Inflammatory macrophage treated with lipopolysaccharide for 4 hours (primary cell): ENCODE data around the gene TPP2.

Experiments used
- DNase-seq: peaks from one replicate; pipeline ENCODE4 v3.0.0-alpha.2; 2020

TPP2 gene

GRCh38 chr13:102596147-102597028, at the start of gene TPP2:
Gene TPP2 (plus strand): TSS chr13:102596986. CDS start chr13:102597039, 53 bp downstream.
- DNase-seq: peak; percentile 99

GRCh38 chr13:102548811-102549210, 48.0 kb upstream of the TPP2 start:
- DNase-seq: no peak

- DNase-seq: no peak
Measured at GRCh38 chr13:102550507-102550906, 46.3 kb upstream of the TPP2 start.

DNA sequence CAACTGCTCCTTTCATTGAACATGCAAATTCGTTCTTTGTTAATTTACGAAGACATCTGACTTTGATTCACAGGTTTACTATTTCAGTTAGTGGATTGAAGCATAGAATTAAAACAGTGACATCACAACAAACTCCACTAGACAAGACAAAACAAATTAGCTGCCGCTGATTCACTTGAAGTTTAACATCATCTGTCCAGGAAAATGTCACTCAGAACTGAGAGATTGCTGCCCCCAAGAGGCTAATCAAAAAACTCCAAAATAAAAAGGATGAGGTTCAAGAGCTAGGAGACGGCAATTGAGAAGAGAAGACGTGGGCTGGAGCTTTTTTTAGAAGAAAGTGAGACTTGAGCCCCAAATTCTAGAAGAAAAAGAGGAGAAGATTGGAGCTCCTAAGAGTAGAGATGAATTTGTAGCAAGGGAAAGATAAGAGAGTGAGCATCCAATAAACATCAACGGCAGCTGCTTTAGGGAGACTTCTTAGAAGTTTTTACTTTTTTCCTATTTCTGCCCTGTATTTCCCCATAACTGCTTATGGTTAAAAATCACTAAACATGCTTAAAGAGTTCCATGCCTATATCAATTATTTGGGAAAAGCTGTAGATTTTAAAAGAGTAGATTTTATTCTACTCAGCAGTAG, 40.8 kb upstream of the TPP2 start:
- DNase-seq: peak; percentile 6

- DNase-seq: no peak
Measured at GRCh38 chr13:102556806-102557205, 40.0 kb upstream of the TPP2 start.

DNA sequence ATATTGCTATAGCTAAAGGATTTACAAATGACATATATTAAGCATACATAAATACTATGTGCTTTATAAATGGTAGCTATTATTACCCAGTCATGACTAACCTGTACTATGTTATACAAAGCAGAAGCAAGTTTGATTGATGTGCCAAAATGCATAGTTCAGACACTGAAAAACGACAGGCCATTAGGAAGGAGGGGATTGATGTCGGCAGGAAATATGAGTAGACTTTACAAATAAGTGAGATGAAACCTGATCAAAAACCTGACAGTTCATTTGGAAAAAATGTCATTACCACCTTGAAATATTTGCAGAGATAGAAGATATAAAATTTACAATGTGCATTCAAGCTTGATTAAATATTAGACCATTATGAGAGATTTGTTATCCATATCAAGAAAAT, 38.8 kb upstream of the TPP2 start:
- no peak for DNase-seq

- DNase-seq: no peak
Measured at GRCh38 chr13:102561933-102562332, 34.9 kb upstream of the TPP2 start.

DNA sequence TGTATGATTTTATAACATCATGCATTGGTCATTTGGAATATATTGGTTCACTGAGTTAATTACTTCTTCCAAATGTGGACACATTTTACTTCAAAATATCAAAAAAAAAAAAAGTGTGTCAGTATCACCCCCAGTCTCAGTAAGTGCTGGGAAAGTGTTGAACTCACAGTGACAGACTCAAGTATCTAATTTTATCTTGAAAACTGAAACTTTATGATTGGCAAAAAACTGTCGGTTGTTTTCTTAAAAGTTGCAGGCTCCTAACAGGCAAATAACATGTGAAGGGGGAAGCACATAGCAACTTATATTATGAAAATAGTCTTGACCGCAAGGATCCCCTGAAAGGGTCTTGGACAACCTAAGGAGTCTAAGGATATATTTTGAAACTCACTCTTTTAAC, 33.5 kb upstream of the TPP2 start:
- no peak for DNase-seq

DNA sequence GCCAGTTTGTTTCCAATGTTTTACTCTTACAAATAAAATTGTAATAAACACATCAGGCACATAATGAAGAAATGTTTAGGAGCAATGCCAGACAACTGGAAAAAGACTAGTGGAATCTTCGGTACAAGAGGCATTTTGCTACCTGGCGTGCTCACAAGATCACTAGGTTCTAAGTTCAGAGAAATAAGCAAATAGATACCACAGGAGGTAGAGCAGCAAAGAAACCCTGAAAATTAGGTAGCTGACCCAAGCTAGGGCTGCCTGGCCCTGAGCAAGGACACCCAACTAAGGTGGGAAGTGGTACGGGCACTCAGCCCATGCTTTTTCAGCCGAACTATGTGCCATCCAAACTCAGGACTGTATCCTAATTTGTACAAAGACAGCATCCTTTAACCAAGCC, 32.2 kb upstream of the TPP2 start:
- no peak for DNase-seq

- no peak for DNase-seq
Measured at GRCh38 chr13:102566513-102566912, 30.3 kb upstream of the TPP2 start.

DNA sequence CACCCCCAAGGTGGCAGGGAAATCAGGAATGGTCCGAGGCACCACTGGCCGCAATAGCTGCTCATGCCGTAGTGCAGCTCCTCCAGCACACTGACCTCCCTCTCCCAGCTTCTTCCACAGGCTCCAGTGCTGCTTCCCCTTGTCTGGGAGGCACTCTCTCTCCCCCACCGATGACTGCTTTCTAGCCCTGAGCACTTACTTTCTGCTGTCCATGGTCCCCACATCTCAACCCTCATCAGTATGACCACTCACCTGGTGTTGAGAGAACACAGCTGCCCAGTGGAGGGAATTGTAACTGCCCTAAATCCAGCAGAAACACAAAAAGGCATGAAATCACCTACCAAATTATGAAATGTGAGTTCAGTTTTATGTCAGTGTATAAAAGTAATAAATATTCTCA, 28.9 kb upstream of the TPP2 start:
- no peak for DNase-seq

GRCh38 chr13:102569488-102569887, 27.3 kb upstream of the TPP2 start:
- DNase-seq: no peak

DNA sequence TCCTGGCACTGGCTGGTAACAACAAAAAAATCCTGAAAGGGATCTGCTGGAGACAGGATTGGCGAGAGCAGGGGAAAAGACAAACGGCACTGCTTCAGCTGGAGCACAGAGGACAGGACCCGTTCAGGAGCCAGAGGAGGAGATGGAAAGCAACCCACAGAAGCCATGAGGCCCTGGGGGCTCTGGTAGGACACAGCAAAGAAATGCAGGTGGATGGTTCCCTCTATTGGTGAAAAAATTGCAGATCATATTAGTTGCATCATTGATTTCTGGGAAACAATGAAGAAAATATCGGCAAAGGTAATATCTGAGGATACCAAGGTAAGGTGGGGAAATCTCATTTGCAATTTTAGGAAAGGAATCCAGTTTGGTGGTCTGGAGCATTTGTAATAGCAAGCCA, 25.7 kb upstream of the TPP2 start:
- DNase-seq: no peak

- no peak for DNase-seq
Measured at GRCh38 chr13:102572323-102572722, 24.5 kb upstream of the TPP2 start.

DNA sequence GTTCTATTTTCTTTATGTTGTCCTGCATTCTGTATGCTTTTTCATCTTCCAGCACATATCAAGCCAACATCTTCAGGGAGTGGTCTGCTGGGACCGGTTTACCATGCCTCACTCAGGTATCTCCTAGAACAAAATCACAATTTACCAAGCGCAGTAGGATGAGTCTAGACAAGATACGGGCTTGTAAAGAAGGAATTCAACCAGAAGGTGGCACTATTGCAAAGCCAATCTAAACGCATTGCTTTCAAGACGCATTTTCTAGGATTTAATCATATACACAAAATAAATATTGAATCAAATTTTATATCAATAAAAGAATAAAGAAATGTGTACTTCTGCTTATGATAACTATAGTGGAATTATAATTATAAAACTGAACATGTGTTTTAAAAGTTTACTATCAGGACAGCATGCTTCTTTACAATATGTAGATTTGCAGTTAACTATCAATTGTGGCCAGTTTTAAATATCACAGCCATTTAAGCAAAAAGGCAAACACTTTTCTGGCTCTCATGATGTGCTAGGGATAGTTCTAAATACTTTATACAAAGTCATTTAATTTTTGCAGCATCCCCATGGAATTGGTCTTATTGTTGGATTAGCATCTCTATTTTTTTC, 16.1 kb upstream of the TPP2 start:
- DNase-seq: peak; percentile 67

GRCh38 chr13:102582256-102582655, 14.5 kb upstream of the TPP2 start:
- DNase-seq: no peak

GRCh38 chr13:102584434-102584833, 12.4 kb upstream of the TPP2 start:
- DNase-seq: peak; percentile 86

- no peak for DNase-seq
Measured at GRCh38 chr13:102586615-102587014, 10.2 kb upstream of the TPP2 start.

- DNase-seq: no peak
Measured at GRCh38 chr13:102587916-102588315, 8.9 kb upstream of the TPP2 start.

DNA sequence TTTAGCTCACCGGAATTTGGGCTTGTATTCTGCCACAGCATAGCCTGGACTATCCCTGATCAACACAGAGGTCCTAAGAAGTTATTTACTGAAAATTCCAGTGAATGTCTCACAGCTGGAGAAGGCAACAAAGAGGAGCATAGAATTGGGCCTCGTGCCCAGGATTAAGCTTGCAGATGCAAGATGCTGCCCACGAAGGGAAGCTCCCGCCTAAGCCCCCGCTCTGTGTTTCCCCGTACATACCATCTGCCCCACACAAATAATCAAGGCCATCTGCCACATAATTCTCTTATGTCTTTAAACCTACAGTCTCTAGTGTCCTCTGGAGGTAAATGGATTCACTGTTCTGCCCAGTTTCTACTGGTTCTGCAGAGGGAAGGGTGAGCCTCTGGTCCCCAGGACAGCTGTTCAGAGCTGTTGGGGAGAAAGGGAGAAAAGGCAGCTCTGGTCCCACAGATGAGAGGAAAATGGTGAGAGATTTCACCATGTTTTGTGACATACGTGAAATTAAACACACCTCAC, 7.4 kb upstream of the TPP2 start:
- no peak for DNase-seq

- DNase-seq: peak; percentile 63
Measured at GRCh38 chr13:102591988-102592781, 4.6 kb upstream of the TPP2 start.

DNA sequence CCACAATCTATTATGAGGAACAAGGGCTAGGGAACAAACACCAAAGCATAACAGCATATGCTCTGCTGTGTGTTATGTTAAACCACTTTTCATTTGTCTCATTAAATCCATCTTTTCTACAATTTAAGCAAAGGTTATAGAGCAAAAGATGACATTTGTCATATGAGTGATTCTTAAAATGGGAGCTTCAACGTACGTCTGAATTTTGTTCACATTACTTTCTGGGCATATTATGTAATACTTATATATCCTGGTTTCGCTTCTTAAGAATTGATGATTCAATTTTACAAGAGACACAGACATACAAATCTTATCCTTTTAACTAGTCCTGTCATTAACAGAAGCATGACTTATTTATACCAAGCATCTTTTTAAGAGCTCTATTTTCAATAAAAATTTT, 3.3 kb upstream of the TPP2 start:
- peak; percentile 72 for DNase-seq
